ENCODE results near the gene WDR76.

Gene WDR76

GRCh38 chr15:43800286-43801141 lies 26.3 kb upstream of the WDR76 start, which contains the start of gene HYPK:
Gene HYPK (plus strand): TSS chr15:43800599. CDS start chr15:43800623, 24 bp downstream.
- no peak for TF ChIP-seq FOXM1 (IDR thresholded peaks at IDR 0.05; ENCODE audit: borderline replicate concordance, low read depth)
- peak; percentile 88 for TF ChIP-seq TAF1 (IDR thresholded peaks at IDR 0.05; ENCODE audit: low read depth)
- no peak for TF ChIP-seq RAD21 (IDR thresholded peaks at IDR 0.05; ENCODE audit: low read depth)
- no peak for TF ChIP-seq USF1 (IDR thresholded peaks at IDR 0.05)
- TF ChIP-seq TCF12 (IDR thresholded peaks at IDR 0.05; ENCODE audit: low read depth), result no peak
- no peak for TF ChIP-seq CEBPB (IDR thresholded peaks at IDR 0.05)
- TF ChIP-seq TEAD4 (IDR thresholded peaks at IDR 0.05), result no peak
- no peak for TF ChIP-seq REST (IDR thresholded peaks at IDR 0.05; ENCODE audit: low read depth)
- 0 out of 2 replicates have a peak, but pooled peaks have one; percentile 51 for TF ChIP-seq CREB1 (IDR thresholded peaks at IDR 0.05; ENCODE audit: low read depth)
- peak; percentile 92 for TF ChIP-seq YY1 (IDR thresholded peaks at IDR 0.05; ENCODE audit: low read depth)
- TF ChIP-seq ZBTB7A (IDR thresholded peaks at IDR 0.05; ENCODE audit: low read depth), result no peak
- TF ChIP-seq NFIC (IDR thresholded peaks at IDR 0.05), result no peak
- peak; percentile 80 for TF ChIP-seq MAX (IDR thresholded peaks at IDR 0.05)
- no peak for TF ChIP-seq EP300 (IDR thresholded peaks at IDR 0.05; ENCODE audit: borderline replicate concordance)
- TF ChIP-seq EGR1 (IDR thresholded peaks at IDR 0.05), result no peak

GRCh38 chr15:43808435-43808950 lies 18.3 kb upstream of the WDR76 start:
- no peak for TF ChIP-seq FOXM1 (IDR thresholded peaks at IDR 0.05; ENCODE audit: borderline replicate concordance, low read depth)
- TF ChIP-seq USF1 (IDR thresholded peaks at IDR 0.05), result no peak
- TF ChIP-seq TEAD4 (IDR thresholded peaks at IDR 0.05), result no peak

GRCh38 chr15:43808960-43809678 lies 17.7 kb upstream of the WDR76 start:
- no peak for TF ChIP-seq CEBPB (IDR thresholded peaks at IDR 0.05)
- TF ChIP-seq USF1 (IDR thresholded peaks at IDR 0.05), result no peak
- no peak for TF ChIP-seq EGR1 (IDR thresholded peaks at IDR 0.05)
- TF ChIP-seq ZBTB7A (IDR thresholded peaks at IDR 0.05; ENCODE audit: low read depth), result no peak
- TF ChIP-seq RAD21 (IDR thresholded peaks at IDR 0.05; ENCODE audit: low read depth), result no peak
- no peak for TF ChIP-seq TCF12 (IDR thresholded peaks at IDR 0.05; ENCODE audit: low read depth)
- no peak for TF ChIP-seq NFIC (IDR thresholded peaks at IDR 0.05)

GRCh38 chr15:43821505-43821904 lies 5.3 kb upstream of the WDR76 start:
- TF ChIP-seq USF1 (IDR thresholded peaks at IDR 0.05), result no peak
- TF ChIP-seq CEBPB (IDR thresholded peaks at IDR 0.05), result no peak
- TF ChIP-seq CREB1 (IDR thresholded peaks at IDR 0.05; ENCODE audit: low read depth), result no peak
- TF ChIP-seq EGR1 (IDR thresholded peaks at IDR 0.05), result no peak
- TF ChIP-seq FOXM1 (IDR thresholded peaks at IDR 0.05; ENCODE audit: borderline replicate concordance, low read depth), result no peak
- no peak for TF ChIP-seq TCF12 (IDR thresholded peaks at IDR 0.05; ENCODE audit: low read depth)
- TF ChIP-seq EP300 (IDR thresholded peaks at IDR 0.05; ENCODE audit: borderline replicate concordance), result no peak
- TF ChIP-seq RAD21 (IDR thresholded peaks at IDR 0.05; ENCODE audit: low read depth), result no peak
- TF ChIP-seq NFIC (IDR thresholded peaks at IDR 0.05), result no peak

- TF ChIP-seq TEAD4 (IDR thresholded peaks at IDR 0.05) (no peak; the same call in 1 of the 2 replicates), EGR1 (IDR thresholded peaks at IDR 0.05) (no peak), TCF12 (IDR thresholded peaks at IDR 0.05; ENCODE audit: low read depth) (peak; percentile 42; the same call in 1 of the 2 replicates), RAD21 (IDR thresholded peaks at IDR 0.05; ENCODE audit: low read depth) (no peak), TAF1 (IDR thresholded peaks at IDR 0.05; ENCODE audit: low read depth) (peak; percentile 73), CREB1 (IDR thresholded peaks at IDR 0.05; ENCODE audit: low read depth) (peak; percentile 51; the same call in 1 of the 2 replicates), MAX (IDR thresholded peaks at IDR 0.05) (peak; percentile 100), ZBTB7A (IDR thresholded peaks at IDR 0.05; ENCODE audit: low read depth) (no peak), REST (IDR thresholded peaks at IDR 0.05; ENCODE audit: low read depth) (no peak), YY1 (IDR thresholded peaks at IDR 0.05; ENCODE audit: low read depth) (peak; percentile 50; the same call in 1 of the 2 replicates), CEBPB (IDR thresholded peaks at IDR 0.05) (no peak), USF1 (IDR thresholded peaks at IDR 0.05) (no peak), NFIC (IDR thresholded peaks at IDR 0.05) (no peak), FOXM1 (IDR thresholded peaks at IDR 0.05; ENCODE audit: borderline replicate concordance, low read depth) (no peak), EP300 (IDR thresholded peaks at IDR 0.05; ENCODE audit: borderline replicate concordance) (peak; percentile 31; the same call in 1 of the 2 replicates)
Measured at GRCh38 chr15:43824302-43825246, 2.2 kb upstream of the WDR76 start, which contains the start of gene MFAP1. Gene MFAP1 (minus strand): TSS chr15:43824690. CDS start chr15:43824569, 121 bp downstream.
